ENCODE measurements around the gene SV2B.
A peak's percentile ranks its signal among the peaks of the same experiment; 100 is the strongest.
"Not testable (repeated sequence)": the region's sequence is repeated elsewhere in the genome, so short reads cannot be mapped to it uniquely, and the experiment has no call there.

SV2B gene

GRCh38 chr15:91099995-91100813 lies at the start of gene SV2B:
Gene SV2B (plus strand): TSS chr15:91100257. CDS start chr15:91226264, 126,007 bp downstream.
- no peak for DNase-seq (ENCODE audit: low spot score)

GRCh38 chr15:91051248-91051647 lies 48.8 kb upstream of the SV2B start:
- DNase-seq (ENCODE audit: low spot score), result no peak

GRCh38 chr15:91054816-91055215 lies 45.2 kb upstream of the SV2B start:
- no peak for DNase-seq (ENCODE audit: low spot score)

GRCh38 chr15:91055548-91056331 lies 44.3 kb upstream of the SV2B start:
- DNase-seq (ENCODE audit: low spot score), result peak; percentile 31

GRCh38 chr15:91061230-91061629 lies 38.8 kb upstream of the SV2B start:
- no peak for DNase-seq (ENCODE audit: low spot score)

GRCh38 chr15:91061997-91062396 lies 38.1 kb upstream of the SV2B start:
- no peak for DNase-seq (ENCODE audit: low spot score)

GRCh38 chr15:91065505-91065904 lies 34.6 kb upstream of the SV2B start:
- no peak for DNase-seq (ENCODE audit: low spot score)

- DNase-seq (ENCODE audit: low spot score), result no peak
Observed at GRCh38 chr15:91067036-91067435, 33.0 kb upstream of the SV2B start.

- no peak for DNase-seq (ENCODE audit: low spot score)
Observed at GRCh38 chr15:91068436-91068835, 31.6 kb upstream of the SV2B start.

- DNase-seq (ENCODE audit: low spot score), result no peak
Observed at GRCh38 chr15:91068966-91069365, 31.1 kb upstream of the SV2B start.

GRCh38 chr15:91070872-91071271 lies 29.2 kb upstream of the SV2B start:
- no peak for DNase-seq (ENCODE audit: low spot score)

GRCh38 chr15:91072161-91072560 lies 27.9 kb upstream of the SV2B start:
- no peak for DNase-seq (ENCODE audit: low spot score)

GRCh38 chr15:91073077-91073476 lies 27.0 kb upstream of the SV2B start:
- no peak for DNase-seq (ENCODE audit: low spot score)

- DNase-seq (ENCODE audit: low spot score), result no peak
Observed at GRCh38 chr15:91073768-91074167, 26.3 kb upstream of the SV2B start.

GRCh38 chr15:91075739-91076138 lies 24.3 kb upstream of the SV2B start:
- no peak for DNase-seq (ENCODE audit: low spot score)

GRCh38 chr15:91077029-91077428 lies 23.0 kb upstream of the SV2B start:
- DNase-seq (ENCODE audit: low spot score), result no peak

GRCh38 chr15:91093866-91094265 lies 6.2 kb upstream of the SV2B start:
- not testable (repeated sequence) for DNase-seq (ENCODE audit: low spot score)

- DNase-seq (ENCODE audit: low spot score), result no peak
Observed at GRCh38 chr15:91098451-91098850, 1.6 kb upstream of the SV2B start.

GRCh38 chr15:91099616-91099994 lies 452 bp upstream of the SV2B start:
- no peak for DNase-seq (ENCODE audit: low spot score)

GRCh38 chr15:91100814-91101607 lies 954 bp downstream of the SV2B start:
- no peak for DNase-seq (ENCODE audit: low spot score)

GRCh38 chr15:91101608-91101920 lies 1.5 kb downstream of the SV2B start:
- no peak for DNase-seq (ENCODE audit: low spot score)

- DNase-seq (ENCODE audit: low spot score), result no peak
Observed at GRCh38 chr15:91102546-91103330, 2.7 kb downstream of the SV2B start.
